BLaER1 (cell line): ENCODE data around the gene TDP2.
A peak's percentile ranks its signal among the peaks of the same experiment; 100 is the strongest.
"Not testable (repeated sequence)": the region's sequence is repeated elsewhere in the genome, so short reads cannot be mapped to it uniquely, and the experiment has no call there.

Source experiments
- H3K27ac ChIP-seq: shearing (Covaris generic); formaldehyde crosslinking; 2 replicates; pipeline ENCODE4 v1.8.1; 2022
- H3K27me3 ChIP-seq: shearing (Covaris generic); formaldehyde crosslinking; 2 replicates; pipeline ENCODE4 v1.8.1; 2022
- H3K36me3 ChIP-seq: shearing (Covaris generic); formaldehyde crosslinking; 2 replicates; pipeline ENCODE4 v1.8.1; 2022
- H3K4me1 ChIP-seq: shearing (Covaris generic); formaldehyde crosslinking; 2 replicates; pipeline ENCODE4 v1.8.1; 2022
- H3K4me2 ChIP-seq: shearing (Covaris generic); formaldehyde crosslinking; 2 replicates; pipeline ENCODE4 v1.8.1; 2022
- H3K4me3 ChIP-seq: shearing (Covaris generic); formaldehyde crosslinking; 2 replicates; pipeline ENCODE4 v1.8.1; 2022
- H3K9ac ChIP-seq: shearing (Covaris generic); formaldehyde crosslinking; 2 replicates; pipeline ENCODE4 v1.8.1; 2022
- H3K9me3 ChIP-seq: shearing (Covaris generic); formaldehyde crosslinking; 2 replicates; pipeline ENCODE4 v1.8.1; 2022
- H4K20me1 ChIP-seq: shearing (Covaris generic); formaldehyde crosslinking; 2 replicates; pipeline ENCODE4 v1.8.1; 2022
- Cebpa-rat ChIP-seq: shearing (Covaris generic); IDR thresholded peaks from 2 replicates; pipeline ENCODE4 v1.8.1; 2022

Gene TDP2

GRCh38 chr6:24680582-24680981 is 13.9 kb upstream of the TDP2 start:
- H3K9ac ChIP-seq = no peak overlapping the region
- H3K9me3 ChIP-seq = peaks cover 43% of the 10 kb centered on the region
- H3K4me1 ChIP-seq = no peaks in the 10 kb centered on the region
- H4K20me1 ChIP-seq = no peaks in the 10 kb centered on the region
- TF ChIP-seq Cebpa-rat = no peak
- H3K27ac ChIP-seq = no peak overlapping the region
- H3K27me3 ChIP-seq = no peaks in the 10 kb centered on the region
- no peak overlapping the region for H3K4me3 ChIP-seq
- H3K36me3 ChIP-seq = peaks cover 49% of the 10 kb centered on the region
- no peak overlapping the region for H3K4me2 ChIP-seq

- H3K9ac ChIP-seq, H3K4me2 ChIP-seq, H3K27me3 ChIP-seq, H4K20me1 ChIP-seq, H3K27ac ChIP-seq, H3K4me3 ChIP-seq, H3K4me1 ChIP-seq: not testable (repeated sequence)
- Histone ChIP-seq H3K9me3 (peaks cover 57% of the 10 kb centered on the region), H3K36me3 (peaks cover 55% of the 10 kb centered on the region)
Observed at GRCh38 chr6:24678792-24679352, 12.2 kb upstream of the TDP2 start.

- Histone ChIP-seq H3K4me1 (peaks cover under 1% of the 10 kb centered on the region; the same call in 1 of the 2 replicates), H3K27ac (no peak overlapping the region), H3K9me3 (peaks cover 92% of the 10 kb centered on the region), H3K4me2 (no peak overlapping the region), H3K27me3 (no peaks in the 10 kb centered on the region), H3K36me3 (peaks cover 60% of the 10 kb centered on the region), H3K4me3 (no peak overlapping the region), H4K20me1 (no peaks in the 10 kb centered on the region), H3K9ac (no peak overlapping the region)
- TF ChIP-seq Cebpa-rat = no peak
Observed at GRCh38 chr6:24673625-24674024, 6.9 kb upstream of the TDP2 start.

- Histone ChIP-seq H3K9ac (no peak overlapping the region), H3K4me3 (no peak overlapping the region), H3K27ac (no peak overlapping the region), H3K4me2 (no peak overlapping the region), H3K27me3 (no peaks in the 10 kb centered on the region), H3K36me3 (peaks cover 54% of the 10 kb centered on the region), H4K20me1 (no peaks in the 10 kb centered on the region), H3K9me3 (peaks cover 87% of the 10 kb centered on the region), H3K4me1 (peaks cover 10% of the 10 kb centered on the region)
- no peak for TF ChIP-seq Cebpa-rat
Observed at GRCh38 chr6:24672620-24673182, 6.0 kb upstream of the TDP2 start.

- peaks cover 74% of the 10 kb centered on the region for H3K9me3 ChIP-seq
- H3K27me3 ChIP-seq, H3K27ac ChIP-seq, H3K9ac ChIP-seq, H4K20me1 ChIP-seq, H3K4me2 ChIP-seq, H3K4me3 ChIP-seq: not testable (repeated sequence)
- peaks cover 43% of the 10 kb centered on the region for H3K36me3 ChIP-seq
- H3K4me1 ChIP-seq = peaks cover 12% of the 10 kb centered on the region
Observed at GRCh38 chr6:24671077-24671476, 4.4 kb upstream of the TDP2 start.

GRCh38 chr6:24670492-24670891 is 3.8 kb upstream of the TDP2 start:
- not testable (repeated sequence) for H3K4me2 ChIP-seq, H3K4me3 ChIP-seq, H3K9ac ChIP-seq, H3K27ac ChIP-seq, H4K20me1 ChIP-seq, H3K27me3 ChIP-seq
- peaks cover 43% of the 10 kb centered on the region for H3K36me3 ChIP-seq
- peaks cover 16% of the 10 kb centered on the region for H3K4me1 ChIP-seq
- peaks cover 69% of the 10 kb centered on the region for H3K9me3 ChIP-seq

- peaks cover 31% of the 10 kb centered on the region for H3K4me1 ChIP-seq
- H4K20me1 ChIP-seq = peaks cover 9% of the 10 kb centered on the region; the same call in 1 of the 2 replicates
- H3K4me3 ChIP-seq = no peak overlapping the region
- 0 out of 2 replicates have a peak overlapping the region, but pooled peaks have one; percentile 91 for H3K4me2 ChIP-seq
- no peak overlapping the region for H3K27ac ChIP-seq
- H3K9me3 ChIP-seq = peaks cover 57% of the 10 kb centered on the region
- peaks cover 51% of the 10 kb centered on the region for H3K36me3 ChIP-seq
- TF ChIP-seq Cebpa-rat = no peak
- no peak overlapping the region for H3K9ac ChIP-seq
- H3K27me3 ChIP-seq = no peaks in the 10 kb centered on the region
Observed at GRCh38 chr6:24668997-24669361, 2.3 kb upstream of the TDP2 start.

GRCh38 chr6:24668066-24668996 is 1.6 kb upstream of the TDP2 start:
- Histone ChIP-seq H3K4me2 (peak overlapping the region; percentile 91), H3K27ac (peak overlapping the region; percentile 94), H3K36me3 (peaks cover 53% of the 10 kb centered on the region), H4K20me1 (peaks cover 13% of the 10 kb centered on the region; the same call in 1 of the 2 replicates), H3K4me3 (peak overlapping the region; percentile 95), H3K4me1 (peaks cover 34% of the 10 kb centered on the region), H3K9me3 (peaks cover 51% of the 10 kb centered on the region), H3K9ac (peak overlapping the region; percentile 95)
- not testable (repeated sequence) for H3K27me3 ChIP-seq

GRCh38 chr6:24667378-24667803 is 692 bp upstream of the TDP2 start:
- Histone ChIP-seq H3K9ac (peak overlapping the region; percentile 95), H3K27ac (peak overlapping the region; percentile 94), H3K9me3 (peaks cover 41% of the 10 kb centered on the region), H3K36me3 (peaks cover 56% of the 10 kb centered on the region), H3K4me1 (peaks cover 34% of the 10 kb centered on the region), H3K4me2 (peak overlapping the region; percentile 91), H3K4me3 (peak overlapping the region; percentile 95), H4K20me1 (peaks cover 13% of the 10 kb centered on the region; the same call in 1 of the 2 replicates), H3K27me3 (no peaks in the 10 kb centered on the region)
- TF ChIP-seq Cebpa-rat = no peak

GRCh38 chr6:24666097-24666640 is 530 bp downstream of the TDP2 start:
- TF ChIP-seq Cebpa-rat = no peak
- H3K27me3 ChIP-seq = no peaks in the 10 kb centered on the region
- H3K9ac ChIP-seq = peak overlapping the region; percentile 95
- H3K27ac ChIP-seq = peak overlapping the region; percentile 91
- H4K20me1 ChIP-seq = peaks cover 13% of the 10 kb centered on the region; the same call in 1 of the 2 replicates
- H3K4me2 ChIP-seq = peak overlapping the region; percentile 90
- H3K4me1 ChIP-seq = peaks cover 34% of the 10 kb centered on the region
- H3K9me3 ChIP-seq = peaks cover 30% of the 10 kb centered on the region
- peaks cover 65% of the 10 kb centered on the region for H3K36me3 ChIP-seq
- peak overlapping the region; percentile 95 for H3K4me3 ChIP-seq
